Hepatocyte (in vitro differentiated cells): ENCODE results near the gene ABTB1.

Experiments
- CTCF ChIP-seq: fragments of 200-600 bp; sonication (generic); IDR thresholded peaks from 2 replicates; pipeline ENCODE4 v1.5.1; 2016; ENCODE audit warnings: antibody characterized with exemption, mild to moderate bottlenecking; ENCODE audit not compliant: poor library complexity
- EZH2 ChIP-seq: fragments of 200-600 bp; sonication (generic); IDR thresholded peaks from 2 replicates; pipeline ENCODE4 v1.6.1; 2016; ENCODE audit warnings: antibody characterized with exemption, mild to moderate bottlenecking, borderline replicate concordance
- EZH2phosphoT487 ChIP-seq: fragments of 200-600 bp; sonication (generic); IDR thresholded peaks from one replicate; pipeline ENCODE4 v1.6.1; 2018; ENCODE audit warnings: antibody characterized with exemption, mild to moderate bottlenecking, low read depth, moderate library complexity; ENCODE audit not compliant: unreplicated experiment, severe bottlenecking

GRCh38 chr3:127674790-127675189, 2.0 kb downstream of the ABTB1 start:
- TF ChIP-seq CTCF (no peak), EZH2 (no peak), EZH2phosphoT487 (no peak)
